ENCODE measurements around the gene EPHA6.

- TF ChIP-seq POLR2A (IDR thresholded peaks at IDR 0.05), result no peak
- TF ChIP-seq POLR2AphosphoS5 (IDR thresholded peaks at IDR 0.05), result no peak
- no peak for TF ChIP-seq CTCF (IDR thresholded peaks at IDR 0.05)
These were observed 878.4 kb downstream of the EPHA6 start for GRCh38 chr3:97692831-97693230.
